Mesothelial cell of epicardium (in vitro differentiated cells): ENCODE measurements around the gene SEMA5A. TPM values are rescaled to one million over a fixed set of nuclear protein-coding genes. Genes with fewer than 3 reads are reported as not detected.

ENCODE experiments used
- DNase-seq, 2 experiments: peaks; one replicate each; pipeline ENCODE4 v3.0.0; 2021; ENCODE audit warnings: low spot score in 2 of 2; ENCODE audit not compliant: unreplicated experiment in 2 of 2
- H3K27ac Mint-ChIP-seq: 2 replicates; pipeline ENCODE4 v1.8.0; 2021; ENCODE audit warnings: mixed read lengths
- H3K27me3 Mint-ChIP-seq: 2 replicates; pipeline ENCODE4 v1.8.0; 2021; ENCODE audit warnings: low read depth, mixed read lengths
- H3K36me3 Mint-ChIP-seq: 2 replicates; pipeline ENCODE4 v1.8.0; 2021; ENCODE audit warnings: mixed read lengths
- H3K4me1 Mint-ChIP-seq: 2 replicates; pipeline ENCODE4 v1.8.0; 2021; ENCODE audit warnings: mixed read lengths
- H3K4me3 Mint-ChIP-seq: 2 replicates; pipeline ENCODE4 v1.8.0; 2021; ENCODE audit warnings: mild to moderate bottlenecking, moderate library complexity, mixed read lengths
- H3K9me3 Mint-ChIP-seq: 2 replicates; pipeline ENCODE4 v1.8.0; 2021; ENCODE audit warnings: mixed read lengths
- total RNA-seq: library from RNA; stranded (reverse); gene quantifications from 3 replicates; pipeline ENCODE4 v1.2.1, GENCODE V29; 2021
- TF ChIP-seq, protein P1 (sequence below): fragments of 200-600 bp; sonication (generic); IDR thresholded peaks from one replicate; pipeline ENCODE4 v1.5.0; 2021; ENCODE audit warnings: antibody characterized with exemption; ENCODE audit not compliant: unreplicated experiment

The SEMA5A gene
- total RNA-seq, 1 donor from 2014 or later: 26.7 TPM

GRCh38 chr5:9104571-9105339, 441.1 kb downstream of the SEMA5A start:
- no peaks in the 10 kb centered on the region for H3K27me3 Mint-ChIP-seq
- no peaks in the 10 kb centered on the region for H3K9me3 Mint-ChIP-seq
- DNase-seq: no peak
- no peak overlapping the region for H3K27ac Mint-ChIP-seq
- peaks cover 4% of the 10 kb centered on the region for H3K4me1 Mint-ChIP-seq
- no peak overlapping the region for H3K4me3 Mint-ChIP-seq
- no peaks in the 10 kb centered on the region for H3K36me3 Mint-ChIP-seq
- TF ChIP-seq, protein P1, sequence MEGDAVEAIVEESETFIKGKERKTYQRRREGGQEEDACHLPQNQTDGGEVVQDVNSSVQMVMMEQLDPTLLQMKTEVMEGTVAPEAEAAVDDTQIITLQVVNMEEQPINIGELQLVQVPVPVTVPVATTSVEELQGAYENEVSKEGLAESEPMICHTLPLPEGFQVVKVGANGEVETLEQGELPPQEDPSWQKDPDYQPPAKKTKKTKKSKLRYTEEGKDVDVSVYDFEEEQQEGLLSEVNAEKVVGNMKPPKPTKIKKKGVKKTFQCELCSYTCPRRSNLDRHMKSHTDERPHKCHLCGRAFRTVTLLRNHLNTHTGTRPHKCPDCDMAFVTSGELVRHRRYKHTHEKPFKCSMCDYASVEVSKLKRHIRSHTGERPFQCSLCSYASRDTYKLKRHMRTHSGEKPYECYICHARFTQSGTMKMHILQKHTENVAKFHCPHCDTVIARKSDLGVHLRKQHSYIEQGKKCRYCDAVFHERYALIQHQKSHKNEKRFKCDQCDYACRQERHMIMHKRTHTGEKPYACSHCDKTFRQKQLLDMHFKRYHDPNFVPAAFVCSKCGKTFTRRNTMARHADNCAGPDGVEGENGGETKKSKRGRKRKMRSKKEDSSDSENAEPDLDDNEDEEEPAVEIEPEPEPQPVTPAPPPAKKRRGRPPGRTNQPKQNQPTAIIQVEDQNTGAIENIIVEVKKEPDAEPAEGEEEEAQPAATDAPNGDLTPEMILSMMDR: no peak

- Mint-ChIP-seq H3K4me1 (peaks cover 4% of the 10 kb centered on the region), H3K36me3 (no peaks in the 10 kb centered on the region), H3K27me3 (no peaks in the 10 kb centered on the region), H3K27ac (no peak overlapping the region), H3K4me3 (no peak overlapping the region), H3K9me3 (no peaks in the 10 kb centered on the region)
- DNase-seq: no peak
- TF ChIP-seq, protein P1: no peak
Observed at GRCh38 chr5:9103290-9103689, 442.6 kb downstream of the SEMA5A start.

DNA sequence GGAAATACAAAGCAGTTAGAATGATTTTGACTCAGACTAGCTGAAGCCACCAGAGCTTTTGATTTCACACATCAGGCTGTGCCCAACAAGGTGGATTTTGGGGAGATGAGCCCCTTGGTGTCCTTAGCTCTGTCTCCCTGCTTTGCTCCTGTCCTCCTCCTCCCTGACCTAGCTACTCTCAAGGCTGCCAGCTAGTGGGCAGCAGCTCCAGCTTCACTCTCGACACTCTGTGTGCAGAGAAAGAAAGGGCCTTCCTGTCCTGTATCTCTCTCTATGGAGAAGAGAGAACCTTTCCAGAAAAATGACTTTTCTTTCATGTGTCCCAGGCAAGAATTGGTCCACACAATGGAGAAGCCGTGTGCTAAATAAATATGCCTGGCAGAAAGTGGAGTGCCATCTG, 446.2 kb downstream of the SEMA5A start:
- DNase-seq: no peak
- TF ChIP-seq, protein P1: no peak
- no peaks in the 10 kb centered on the region for H3K36me3 Mint-ChIP-seq
- H3K4me1 Mint-ChIP-seq: peaks cover 9% of the 10 kb centered on the region
- no peaks in the 10 kb centered on the region for H3K27me3 Mint-ChIP-seq
- no peak overlapping the region for H3K27ac Mint-ChIP-seq
- no peaks in the 10 kb centered on the region for H3K9me3 Mint-ChIP-seq
- H3K4me3 Mint-ChIP-seq: no peak overlapping the region

DNA sequence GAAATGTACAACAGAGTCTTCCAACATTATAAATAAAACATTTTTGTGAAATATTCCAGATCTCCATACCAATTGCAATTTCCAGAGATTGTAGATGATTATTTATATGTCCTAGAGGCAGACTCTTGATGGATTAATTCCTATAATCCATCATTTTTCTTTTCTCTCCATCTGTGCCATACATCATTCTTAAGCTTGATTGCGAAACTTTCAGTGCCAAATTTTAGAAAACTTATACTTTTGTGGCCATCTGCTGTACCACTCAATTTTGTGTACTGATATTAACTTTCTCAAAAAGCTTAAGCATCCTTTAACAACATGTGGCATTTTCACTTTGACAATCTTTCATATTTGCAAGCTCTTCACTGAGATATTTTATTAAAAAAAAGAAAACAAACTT, 446.9 kb downstream of the SEMA5A start:
- Mint-ChIP-seq H3K4me3 (no peak overlapping the region), H3K9me3 (no peaks in the 10 kb centered on the region), H3K36me3 (no peaks in the 10 kb centered on the region), H3K27me3 (no peaks in the 10 kb centered on the region), H3K27ac (no peak overlapping the region), H3K4me1 (peaks cover 13% of the 10 kb centered on the region)
- no peak for DNase-seq
- TF ChIP-seq, protein P1: no peak

- Mint-ChIP-seq H3K27ac (no peak overlapping the region), H3K4me3 (no peak overlapping the region), H3K9me3 (no peaks in the 10 kb centered on the region), H3K4me1 (peaks cover 11% of the 10 kb centered on the region), H3K27me3 (no peaks in the 10 kb centered on the region), H3K36me3 (no peaks in the 10 kb centered on the region)
- DNase-seq: no peak
- TF ChIP-seq, protein P1: no peak
Observed at GRCh38 chr5:9094582-9094981, 451.3 kb downstream of the SEMA5A start.
